ENCODE results near the gene LRRC39.

DNA sequence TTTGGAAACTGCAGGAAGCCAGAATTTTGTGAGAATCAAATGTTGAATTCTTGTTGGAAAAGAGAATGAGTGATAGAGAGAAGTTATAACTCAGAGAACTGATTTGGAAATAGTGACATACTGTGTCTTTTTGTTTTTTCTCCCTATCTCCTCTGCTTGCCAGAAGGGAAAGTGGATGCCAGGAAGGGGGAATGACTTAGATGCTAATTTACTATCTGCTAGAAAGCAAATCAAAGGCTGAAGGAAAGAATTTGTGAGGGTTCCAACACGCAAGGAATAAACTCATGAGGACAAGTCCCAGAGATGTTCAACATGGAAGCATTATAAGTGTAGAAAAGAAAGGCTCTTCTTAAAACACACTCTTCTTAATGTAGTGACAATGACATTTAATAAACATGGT lies 20.5 kb upstream of the LRRC39 start:
- no peak for TF ChIP-seq CTCF (IDR thresholded peaks at IDR 0.05; ENCODE audit: low read length)
- TF ChIP-seq EZH2 (IDR thresholded peaks at IDR 0.05; ENCODE audit: borderline replicate concordance, low read length): no peak
